Heart right ventricle (tissue), 16 donors: ENCODE results near the gene OR8K5. TPM values are rescaled to one million over a fixed set of nuclear protein-coding genes. Genes with fewer than 3 reads are reported as not detected.

Experiments
- ATAC-seq, 8 donors: fragments of 200-7000 bp; cut with Tn5 transposase; one replicate each; pipeline ENCODE4 v1.9.1; 2020; ENCODE audit warnings: mild to moderate bottlenecking in 8 of 8, moderate library complexity in 8 of 8, moderate number of reproducible peaks in 1 of 8
- DNase-seq, 2 donors: peaks; one replicate each; pipeline ENCODE4 v3.0.0-alpha.2; 2020
- H3K27ac ChIP-seq, 10 donors: fragments of 200-600 bp; sonication (generic) in 2 of 10; one replicate each; pipeline versions ENCODE4 v1.5.0 to v1.8.0; 2020 to 2022; ENCODE audit warnings: mild to moderate bottlenecking in 3 of 10
- H3K27me3 ChIP-seq, 7 donors: fragments of 200-600 bp; one replicate each; pipeline ENCODE4 v1.8.0; 2021 to 2022; ENCODE audit warnings: mild to moderate bottlenecking in 2 of 7
- H3K36me3 ChIP-seq, 9 donors: fragments of 200-600 bp; sonication (generic) in 1 of 9; one replicate each; pipeline versions ENCODE4 v1.5.0 to v1.8.0; 2020 to 2022; ENCODE audit warnings: mild to moderate bottlenecking in 2 of 9
- H3K4me1 ChIP-seq, 9 donors: fragments of 200-600 bp; sonication (generic) in 1 of 9; one replicate each; pipeline versions ENCODE4 v1.5.0 to v1.8.0; 2020 to 2022; ENCODE audit warnings: mild to moderate bottlenecking in 4 of 9
- H3K4me3 ChIP-seq, 10 donors: fragments of 200-600 bp; sonication (generic) in 2 of 10; one replicate each; pipeline versions ENCODE4 v1.5.0 to v1.8.0; 2020 to 2022; ENCODE audit warnings: mild to moderate bottlenecking in 7 of 10, moderate library complexity in 2 of 10
- H3K9me3 ChIP-seq, 11 donors: fragments of 200-600 bp in 10 of 11; sonication (generic) in 2 of 11; one replicate each; pipeline versions ENCODE4 v1.5.0 to v1.8.0; 2013 to 2022; ENCODE audit warnings: mild to moderate bottlenecking in 2 of 11, control low read depth in 1 of 11, moderate library complexity in 1 of 11
- CTCF ChIP-seq, 9 donors: fragments of 200-600 bp; sonication (generic) in 2 of 9; IDR thresholded peaks; one replicate each; pipeline versions ENCODE4 v1.5.0 to v1.8.0; 2021 to 2022; ENCODE audit warnings: antibody characterized with exemption in 9 of 9, mild to moderate bottlenecking in 5 of 9, moderate library complexity in 1 of 9
- WGBS, 2 donors: extraction: QIAGEN DNeasy Blood & Tissue Kit; methylation state at CpG; one replicate each; pipeline ENCODE4 v1.1.7; 2013; ENCODE audit warnings: inconsistent platforms in 1 of 2; 5-methylcytosine and 5-hydroxymethylcytosine counted together
- intact Hi-C, 10 donors: fragments of 100-400 bp; cut with DNase I; formaldehyde crosslinking; loops; one replicate each; pipeline versions ENCODE4 v1.11.1 to v1.14.2; 2022
- polyA plus RNA-seq, 2 donors: library from polyadenylated mRNA; stranded (reverse); fragments of 200-250 nt; gene quantifications; one replicate each; pipeline ENCODE4 v1.2.3, GENCODE V29; 2013
- total RNA-seq, 10 donors: library from RNA; stranded (reverse); fragmentation: NEBNext Ultra II Directional in 3 of 10; extraction: Animal tissue kit (Norgen Biotek cat#: 25700) in 3 of 10; gene quantifications; one replicate each; pipeline versions ENCODE4 v1.2.1 to v1.2.4, GENCODE V29; 2021 to 2023
- donor health status: Arrhythmogenic right ventricular cardiomyopathy.
- donor health status: ischemic (EF 13 %, LVEDD 7.1; RV severe dilation, severe dysfunction).
- donor health status: healthy with polysubstance abuse.
- donor health status: DM: no; HTN: yes; CAD: no.
- donor health status: DM: no; HTN: no; CAD: no.
- donor health status: ischemic (EF 25% LVEDD 6.9; RV normal size, moderate dysfunction).
- donor health status: ischemic (EF 25% LVEDD 5.7; RV mildly dilated, moderate dysfunction).
- donor health status: healthy.
- donor health status: DM: yes; HTN: yes; CAD: no.
- donor health status: Ischemic cardiomyopathy.
- donor health status: ischemic (EF 35%, LVEDD 5.7; RV mildly dilated, moderate dysfunction).
- donor health status: nonischemic (EF 11% LVEDD 7.7; RV severe dilation, severe dysfunction).
- donor health status: DM: yes; HTN: yes; CAD: no.
- donor health status: PGD.
- donor health status: ischemic (EF 29% LVEDD 5.4; RV normal size, mild dysfunction).
- donor health status: nonischemic (EF 23%, LVEDD 6.1; RV moderate dilation, normal function).

OR8K5 gene
- total and polyA plus RNA-seq, 12 donors: not detected

GRCh38 chr11:56188602-56189001, 28.5 kb upstream of the OR8K5 start:
- 83 to 85% methylated on average over 3 of the region's 3 CpGs for WGBS, 2 donors
- Histone ChIP-seq H3K27me3 (no peaks in the 10 kb centered on the region), H3K27ac (no peak overlapping the region), H3K4me1 (no peaks in the 10 kb centered on the region), H3K9me3 (peaks cover 0 to 30% (median 10%) of the 10 kb centered on the region in 11 donors), H3K4me3 (no peak overlapping the region), H3K36me3 (no peaks in the 10 kb centered on the region)
- ATAC-seq (no peak), DNase-seq (no peak)
- intact Hi-C loops: no loop called here
- TF ChIP-seq CTCF (IDR thresholded peaks at IDR 0.05): no peak

- ATAC-seq (no peak), DNase-seq (no peak)
- H3K36me3 ChIP-seq: no peaks in the 10 kb centered on the region
- H3K9me3 ChIP-seq: peaks cover 0 to 30% (median 8%) of the 10 kb centered on the region in 11 donors
- no peaks in the 10 kb centered on the region for H3K27me3 ChIP-seq
- H3K4me1 ChIP-seq: no peaks in the 10 kb centered on the region
- intact Hi-C loops: no loop called here
- H3K4me3 ChIP-seq: no peak overlapping the region
- no peak for TF ChIP-seq CTCF (IDR thresholded peaks at IDR 0.05)
- H3K27ac ChIP-seq: no peak overlapping the region
Observed at GRCh38 chr11:56183459-56183858, 23.3 kb upstream of the OR8K5 start.

GRCh38 chr11:56176318-56176717, 16.2 kb upstream of the OR8K5 start, which contains the start of gene OR5J2:
Gene OR5J2 (plus strand): TSS chr11:56176618. CDS start chr11:56176618, 0 bp downstream.
- no peaks in the 10 kb centered on the region for H3K4me1 ChIP-seq
- H3K27ac ChIP-seq: no peak within 1 kb of the TSS
- intact Hi-C loops: no loop called here
- no peak within 1 kb of the TSS for H3K4me3 ChIP-seq
- TF ChIP-seq CTCF (IDR thresholded peaks at IDR 0.05): no peak
- WGBS, 2 donors: 58 to 73% methylated on average over 1 of the region's 1 CpG
- DNase-seq (no peak), ATAC-seq (no peak)
- H3K36me3 ChIP-seq: no peaks in the 10 kb centered on the region
- peaks cover 0 to 37% (median 8%) of the 10 kb centered on the region in 11 donors for H3K9me3 ChIP-seq
- no peaks in the 10 kb centered on the region for H3K27me3 ChIP-seq

- no peak for DNase-seq
- TF ChIP-seq CTCF (IDR thresholded peaks at IDR 0.05): no peak
- Histone ChIP-seq H3K4me3 (no peak overlapping the region), H3K9me3 (peaks cover 0 to 3% (median 0%) of the 10 kb centered on the region in 11 donors), H3K27ac (no peak overlapping the region), H3K4me1 (no peaks in the 10 kb centered on the region), H3K27me3 (no peaks in the 10 kb centered on the region), H3K36me3 (no peaks in the 10 kb centered on the region)
- ATAC-seq: no peak
- intact Hi-C loops: no loop called here
- WGBS, 2 donors: 60 to 61% methylated on average over 3 of the region's 3 CpGs
Observed at GRCh38 chr11:56172256-56172830, 12.2 kb upstream of the OR8K5 start.
